Neural cell (in vitro differentiated cells): ENCODE measurements around the gene INPP4B.

ENCODE experiments used
- CTCF ChIP-seq: fragments of 450-650 bp; IDR thresholded peaks from 2 replicates; pipeline ENCODE4 v1.5.1; 2014; ENCODE audit warnings: antibody characterized with exemption, mild to moderate bottlenecking, moderate library complexity; ENCODE audit not compliant: poor library complexity, severe bottlenecking
- POLR2AphosphoS5 ChIP-seq: IDR thresholded peaks from 2 replicates; pipeline ENCODE4 v1.6.1; 2012
- RAD21 ChIP-seq: fragments of 450-650 bp; conservative IDR thresholded peaks from 2 replicates; pipeline ENCODE4 v1.6.1; 2014; ENCODE audit warnings: antibody characterized with exemption, mild to moderate bottlenecking, moderate library complexity
- SMC3 ChIP-seq: fragments of 450-650 bp; conservative IDR thresholded peaks from 2 replicates; pipeline ENCODE4 v1.6.1; 2014; ENCODE audit warnings: antibody characterized with exemption, mild to moderate bottlenecking, moderate library complexity; ENCODE audit not compliant: poor library complexity

GRCh38 chr4:142416121-142416520, 430.0 kb downstream of the INPP4B start:
- TF ChIP-seq SMC3: no peak
- TF ChIP-seq RAD21: no peak
- no peak for TF ChIP-seq POLR2AphosphoS5
- no peak for TF ChIP-seq CTCF
